HG02763 (cell line): ENCODE measurements around the gene ATG2A.
A peak's percentile ranks its signal among the peaks of the same experiment; 100 is the strongest.

Experiments
- ATAC-seq: cut with Tn5 transposase; IDR thresholded peaks from one replicate; pipeline ENCODE4 v1.9.1; 2021; ENCODE audit warnings: mild to moderate bottlenecking, moderate library complexity; ENCODE audit not compliant: unreplicated experiment

The ATG2A gene

DNA sequence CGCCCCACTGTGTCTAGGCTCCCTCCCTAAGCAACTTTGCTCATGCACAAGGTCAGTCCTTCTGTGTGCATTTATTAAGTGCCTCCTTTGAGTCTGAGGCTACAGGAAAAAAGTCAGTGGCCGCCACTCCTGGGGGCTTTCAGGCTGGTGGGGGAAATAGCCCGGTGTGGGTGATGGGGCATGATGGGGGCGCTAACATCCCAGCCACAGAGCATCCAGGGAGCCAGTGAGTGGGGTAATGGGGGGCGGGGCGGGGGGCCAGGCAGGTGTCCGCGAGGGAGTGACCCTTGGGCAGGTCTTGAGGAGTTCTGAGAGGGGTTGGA lies 28.6 kb downstream of the ATG2A start:
- no peak for ATAC-seq

DNA sequence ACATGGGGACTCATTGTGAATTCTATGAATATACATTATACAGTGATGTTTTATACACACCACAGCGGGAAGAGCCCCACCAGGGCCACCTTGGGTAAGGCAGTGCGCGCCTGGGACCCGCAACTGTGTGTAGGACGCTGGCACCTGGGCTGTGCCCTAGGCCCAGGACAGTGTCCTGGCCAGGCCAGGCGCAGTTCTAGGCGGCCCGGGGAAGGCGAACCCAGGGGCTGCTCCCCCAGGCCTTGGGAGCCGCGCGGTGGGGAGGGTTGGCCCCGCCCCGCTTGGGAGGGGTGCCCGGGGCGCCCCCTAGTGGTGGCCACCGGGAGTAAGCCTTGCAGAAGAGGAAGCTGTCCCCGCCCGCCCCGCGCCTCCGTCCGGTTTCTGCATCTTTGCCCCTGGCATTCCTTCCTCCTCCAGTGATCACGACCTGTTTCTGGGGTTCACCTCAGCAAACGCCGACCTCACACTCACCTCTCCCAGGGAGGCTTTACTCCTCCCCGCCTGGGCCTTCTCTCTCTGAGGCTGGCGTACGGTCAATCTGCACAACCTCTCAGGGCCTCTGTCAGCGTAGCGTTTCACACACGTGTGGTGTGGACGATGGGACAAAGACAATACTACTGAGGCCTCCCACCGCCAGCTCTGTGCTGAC lies 29.1 kb downstream of the ATG2A start:
- peak; percentile 67 for ATAC-seq

DNA sequence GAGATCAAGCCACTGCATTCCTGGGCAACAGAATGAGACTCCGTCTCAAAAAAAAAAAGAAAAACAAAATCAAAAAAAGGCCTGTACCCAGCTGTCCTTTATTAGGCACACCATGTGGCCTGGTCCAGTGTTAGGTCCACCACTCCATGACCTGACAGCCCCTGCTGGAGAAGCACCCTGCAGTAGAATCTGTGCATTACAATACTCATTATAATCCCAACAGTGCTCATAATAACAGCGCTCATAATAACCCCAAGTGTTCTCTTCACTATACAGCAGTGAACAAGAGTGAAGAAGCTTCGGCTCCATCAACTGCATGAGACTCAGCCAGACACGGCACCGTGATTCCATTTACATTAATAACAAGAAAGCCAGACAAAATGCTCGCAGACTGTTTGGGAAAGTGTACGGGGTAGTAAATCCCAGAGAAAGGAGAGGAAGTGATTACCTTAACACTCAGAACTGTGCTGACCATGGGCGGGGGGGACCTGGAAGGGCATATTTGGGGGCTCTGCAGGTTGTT lies 29.7 kb downstream of the ATG2A start:
- ATAC-seq = no peak

DNA sequence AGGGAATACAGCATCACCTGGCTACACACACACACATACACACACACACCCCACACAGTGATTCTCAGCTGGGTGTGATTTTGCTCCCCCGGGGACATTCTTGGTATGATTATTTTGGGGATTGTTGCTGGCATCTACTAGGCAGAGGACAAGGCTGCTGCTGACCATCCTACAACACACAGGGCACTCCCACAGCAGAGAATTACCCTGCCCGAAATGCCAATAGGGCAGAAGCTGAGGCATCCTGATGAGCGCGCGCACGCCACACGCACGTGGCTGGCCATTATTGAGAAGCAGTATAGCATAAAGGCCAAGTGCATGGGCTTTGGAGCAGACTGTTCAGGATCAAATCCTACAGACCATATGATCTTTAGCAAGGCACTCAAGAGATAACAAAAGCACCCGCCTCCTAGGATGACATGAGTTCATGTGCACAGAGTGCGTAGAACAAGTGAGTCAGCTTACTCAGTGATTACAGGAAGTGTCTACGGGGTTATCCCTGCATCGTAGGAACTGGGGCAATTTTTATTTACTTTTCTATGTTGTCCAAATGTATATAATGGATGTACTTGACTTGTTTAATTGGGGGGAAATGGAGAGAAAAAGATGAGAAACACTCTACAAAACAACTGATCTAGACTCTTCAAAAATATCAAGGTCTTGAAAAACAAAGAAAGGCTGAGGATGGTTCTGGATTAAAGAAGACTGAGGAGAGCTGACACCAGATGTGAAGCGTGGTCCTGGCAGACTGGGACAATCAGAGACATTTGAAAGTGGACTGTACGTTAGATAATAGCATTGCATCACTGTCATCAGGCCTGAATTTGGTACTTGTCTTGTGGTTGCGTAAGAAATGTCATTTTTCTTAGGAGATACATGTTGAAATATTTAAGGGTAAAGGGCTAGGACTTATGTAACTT lies 31.4 kb downstream of the ATG2A start:
- no peak for ATAC-seq

DNA sequence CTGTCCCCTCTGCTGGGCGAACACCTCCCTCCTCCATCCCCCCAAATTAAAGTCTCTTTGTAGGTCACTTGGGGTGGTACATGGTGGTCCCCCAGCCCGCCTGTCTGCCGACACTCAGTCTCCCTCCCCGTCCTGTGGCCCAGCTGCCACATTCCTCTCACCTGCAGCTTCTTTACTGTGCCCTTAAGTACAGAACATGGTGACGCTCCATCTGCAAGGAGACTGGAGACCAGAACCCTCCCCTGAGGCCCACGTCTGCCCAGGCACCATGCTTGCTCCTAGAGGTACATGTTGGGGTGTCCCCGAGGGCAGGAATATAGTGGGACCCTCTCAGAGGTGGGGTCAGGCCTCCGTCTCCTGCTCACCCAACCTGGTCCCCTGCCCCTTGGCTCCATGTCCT lies 33.0 kb downstream of the ATG2A start:
- ATAC-seq = no peak

DNA sequence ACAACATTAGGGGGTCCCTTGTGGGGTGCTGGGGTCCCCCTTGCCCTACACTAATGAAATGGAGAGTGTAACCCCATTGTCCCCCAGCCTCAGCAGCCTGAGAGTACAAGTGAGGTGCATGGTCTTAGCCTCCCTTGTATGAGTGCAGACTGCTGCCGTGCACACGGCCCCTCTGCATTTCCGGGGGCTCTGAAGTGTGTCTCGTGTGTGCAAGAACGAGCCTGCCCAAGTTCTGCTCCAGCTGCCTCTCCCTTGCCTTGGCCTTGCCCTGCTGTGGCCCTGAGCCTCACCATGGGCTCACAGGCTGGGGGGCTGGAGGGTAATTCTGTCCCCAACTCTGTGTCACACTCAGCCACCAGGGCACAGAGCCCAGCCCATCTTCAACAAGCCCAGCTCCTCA lies 33.4 kb downstream of the ATG2A start:
- no peak for ATAC-seq

DNA sequence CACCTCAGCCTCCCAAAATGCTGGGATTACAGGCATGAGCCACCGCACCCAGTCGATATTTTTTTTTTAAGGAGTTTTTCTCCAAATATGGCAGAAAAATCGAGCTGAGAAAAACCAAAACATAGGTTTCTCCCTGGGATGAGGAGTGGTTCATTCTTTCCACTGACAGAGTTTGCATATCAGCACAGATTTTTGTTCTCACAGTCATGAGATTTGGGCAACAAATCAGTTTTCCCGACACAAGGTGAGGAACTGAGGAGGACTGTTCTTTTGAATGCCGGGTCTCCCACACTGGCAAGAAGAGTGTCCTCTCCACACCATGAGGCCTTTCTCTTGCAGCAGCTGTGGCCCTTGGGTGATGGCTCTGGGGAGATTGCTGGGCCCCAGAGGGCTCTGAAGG lies 34.8 kb downstream of the ATG2A start:
- ATAC-seq = no peak

DNA sequence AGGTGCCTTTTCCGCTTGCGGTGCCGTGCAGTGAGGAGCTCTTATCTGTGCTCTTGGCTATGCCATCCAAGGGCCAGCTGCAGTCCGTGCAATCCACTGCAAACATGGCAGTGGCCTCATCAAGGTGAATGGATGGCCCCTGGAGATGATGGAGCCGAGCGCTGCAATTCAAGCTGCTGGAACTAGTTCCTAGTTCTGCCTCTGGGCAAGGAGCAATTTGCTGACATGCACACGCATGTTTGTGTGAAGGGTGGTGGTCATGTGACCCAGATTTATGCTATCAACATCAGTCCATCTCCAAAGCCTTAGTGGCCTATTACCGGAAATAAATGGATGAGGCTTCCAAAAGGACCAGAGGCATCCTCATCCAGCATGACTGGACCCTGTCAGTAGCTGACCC lies 35.5 kb downstream of the ATG2A start:
- ATAC-seq = no peak

DNA sequence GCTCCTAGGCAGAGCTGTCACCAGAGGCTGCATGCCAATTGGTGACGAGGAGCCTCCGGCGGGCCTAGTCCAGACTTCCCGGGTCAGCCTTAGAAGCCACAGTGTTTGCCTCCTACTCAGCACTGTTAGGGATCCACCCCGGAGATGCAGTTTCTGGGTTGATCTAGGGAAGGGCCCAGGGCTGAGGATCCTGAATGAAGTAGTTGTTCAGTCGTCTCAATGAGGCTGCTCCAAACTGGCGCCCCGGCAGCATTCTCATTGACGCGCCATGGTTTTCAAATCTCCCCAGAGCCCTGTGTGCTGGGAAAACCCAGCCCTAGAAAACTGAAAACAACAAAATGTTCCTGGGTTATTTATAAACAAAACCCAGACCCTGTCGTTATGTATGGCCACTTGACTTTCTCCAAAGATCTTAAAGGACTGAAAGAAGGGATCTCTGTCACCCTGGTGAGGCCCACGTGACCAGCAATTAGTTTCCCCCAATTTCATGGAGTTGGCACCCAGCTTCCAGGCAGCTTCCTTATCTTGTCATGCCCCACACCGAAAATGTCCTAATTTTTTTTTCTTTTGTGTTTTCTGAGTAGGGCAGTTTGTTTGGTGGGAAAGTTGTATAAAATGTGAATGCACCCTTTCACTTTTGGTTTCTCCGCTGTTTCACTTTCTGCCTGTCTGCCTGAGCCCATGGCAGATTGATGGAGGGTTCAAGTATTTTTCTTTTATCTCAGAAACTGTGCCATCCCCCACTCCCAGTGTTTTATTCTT lies 36.6 kb downstream of the ATG2A start:
- ATAC-seq = no peak

DNA sequence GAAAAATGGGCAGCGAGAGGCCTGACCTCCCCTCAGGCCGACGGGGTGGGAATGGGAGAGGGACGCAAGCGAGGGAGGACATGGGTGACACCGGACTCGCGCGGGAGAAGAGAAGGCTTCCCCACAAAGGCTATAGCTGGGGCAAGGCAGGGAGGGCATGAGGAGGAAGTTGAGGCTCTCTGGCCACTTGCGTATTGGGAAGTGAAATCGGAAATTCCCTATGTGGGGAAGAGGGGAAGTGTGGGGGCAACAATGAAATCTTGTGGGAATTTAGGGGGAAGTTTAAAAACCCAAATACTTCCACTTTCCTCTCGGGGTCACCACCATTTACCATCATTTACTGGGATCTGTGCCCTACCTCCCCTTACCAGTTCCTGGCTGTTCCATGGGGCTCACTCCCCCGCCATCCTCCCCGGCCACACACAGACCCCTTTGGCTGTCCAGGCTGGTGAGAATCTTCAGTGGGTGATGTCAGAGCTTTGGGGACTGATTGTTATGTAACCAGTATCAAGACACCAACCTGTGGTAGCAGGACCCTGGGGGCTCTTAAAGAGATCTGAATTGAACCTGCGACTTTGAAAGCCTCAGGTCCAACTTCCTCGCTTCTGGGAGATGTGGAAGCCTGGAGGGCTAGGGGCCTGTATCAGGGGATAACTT lies 37.6 kb downstream of the ATG2A start:
- ATAC-seq = no peak

DNA sequence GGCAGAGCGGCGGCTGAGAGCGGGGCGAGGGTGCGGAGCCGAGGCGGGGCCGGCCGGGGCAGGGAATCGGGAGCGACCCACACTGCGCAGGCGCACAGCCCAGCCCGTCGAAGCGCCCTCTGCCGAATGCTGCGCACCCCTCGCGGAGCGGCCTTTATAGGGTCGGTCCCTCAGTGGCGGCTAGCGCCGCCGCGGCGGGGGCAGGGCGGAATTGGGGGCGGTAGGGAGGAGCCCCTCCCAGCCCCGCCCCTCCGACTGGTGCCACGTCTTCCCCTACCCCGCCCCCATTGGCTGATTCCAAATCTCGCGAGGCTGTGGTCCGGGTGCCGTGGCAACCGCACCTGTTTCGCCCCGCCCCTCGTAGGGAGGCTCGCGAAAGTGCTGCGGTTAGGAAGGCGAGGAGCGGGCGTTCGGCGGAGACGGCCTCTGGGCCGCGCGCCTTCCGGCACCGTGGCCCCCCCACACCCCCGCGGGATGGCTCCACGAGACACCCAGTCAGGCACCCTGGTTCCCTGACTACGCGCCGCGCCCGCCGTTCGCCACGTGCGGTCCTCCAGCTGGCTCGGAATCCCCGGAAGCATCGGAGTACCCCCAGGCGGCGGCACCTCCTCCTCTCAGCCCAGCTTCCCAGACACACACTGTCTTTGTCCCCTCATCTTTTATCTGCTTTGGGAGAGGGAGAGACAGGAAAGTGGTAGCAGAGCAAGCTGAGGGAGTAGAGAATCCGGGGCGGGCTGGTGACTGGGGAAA lies 38.3 kb downstream of the ATG2A start, which contains the start of gene EHD1:
Gene EHD1 (minus strand): TSS at position 128 of the 750 bp plus-strand sequence. CDS start 157 bp downstream, outside the sequence.
- ATAC-seq = peak; percentile 76

DNA sequence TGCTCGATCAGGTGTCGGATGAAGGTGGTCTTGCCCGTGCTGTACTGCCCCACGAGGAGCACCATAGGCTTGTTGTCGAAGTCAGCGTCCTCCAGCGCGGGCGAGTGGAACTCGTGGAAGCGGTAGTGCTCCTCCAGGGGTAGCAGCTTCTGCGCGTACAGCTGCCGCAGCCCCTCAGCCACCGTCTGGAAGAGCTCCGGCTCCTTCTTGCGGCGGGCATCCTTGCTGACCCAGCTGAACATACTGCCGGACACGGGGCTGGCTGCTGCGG lies 38.9 kb downstream of the ATG2A start:
- no peak for ATAC-seq

DNA sequence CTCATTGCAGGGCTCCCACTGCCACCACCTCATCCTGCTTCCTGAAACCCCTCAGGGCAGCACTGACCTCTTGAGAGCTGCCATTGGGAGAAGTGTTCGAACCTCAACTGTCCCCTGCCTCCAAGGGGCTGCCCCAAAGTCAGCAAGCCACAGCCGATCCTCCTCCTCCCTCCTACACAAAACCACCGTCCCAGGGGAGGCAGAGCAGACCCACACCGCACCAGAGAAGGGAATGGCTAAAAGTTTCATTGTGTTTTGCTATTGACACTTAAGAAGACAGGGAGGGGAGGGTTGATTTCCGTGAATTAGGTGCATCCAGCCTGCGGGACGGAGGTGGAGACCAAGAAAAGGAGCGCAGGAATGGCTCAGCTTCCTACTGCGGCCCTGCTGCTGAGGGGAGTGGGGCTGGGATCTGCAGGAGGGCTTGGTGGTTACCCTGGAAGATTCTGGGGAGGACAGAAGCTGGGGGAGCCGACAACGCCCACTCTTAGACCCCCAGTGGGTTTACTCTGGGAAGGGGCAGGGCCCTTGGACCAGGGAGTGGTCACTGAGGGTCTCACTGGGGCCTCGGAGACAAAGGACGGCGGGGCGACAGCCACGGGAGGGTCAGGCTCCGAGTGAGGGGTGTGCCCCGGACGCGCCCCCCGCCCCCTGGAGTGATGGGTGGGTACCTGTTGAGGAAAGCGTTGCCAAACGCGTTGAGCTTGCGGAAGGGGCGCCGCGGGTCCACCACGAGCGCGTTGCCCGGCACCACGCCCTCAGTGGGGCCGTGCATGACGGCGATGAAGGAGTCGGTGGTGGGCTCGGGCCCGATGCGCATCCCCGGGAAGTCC lies 39.4 kb downstream of the ATG2A start:
- no peak for ATAC-seq

DNA sequence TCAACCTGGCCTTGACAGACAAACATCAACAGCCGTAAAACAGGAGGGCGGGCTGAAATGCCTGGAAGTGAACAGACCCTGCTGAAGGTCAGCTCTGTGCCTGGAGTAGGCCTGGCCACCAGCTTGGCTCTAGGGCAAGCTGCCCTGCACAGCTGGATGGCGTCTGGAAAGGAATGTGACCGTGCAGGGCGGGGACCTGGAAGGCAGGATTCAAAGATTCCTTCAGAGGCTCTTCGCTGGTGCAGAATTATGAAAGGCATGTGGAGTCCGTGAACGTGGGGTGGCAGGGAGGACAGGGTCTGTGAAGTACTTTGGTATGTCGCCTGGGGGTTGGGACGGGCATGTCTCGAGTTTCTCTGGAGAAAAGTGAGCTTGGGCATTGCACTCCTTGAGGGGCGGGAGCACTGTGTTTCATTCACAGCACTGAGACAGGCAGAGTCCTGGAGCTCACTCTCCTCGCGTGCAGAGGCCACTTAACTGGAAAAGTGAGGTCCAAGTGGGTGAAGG lies 40.1 kb downstream of the ATG2A start:
- ATAC-seq = no peak

DNA sequence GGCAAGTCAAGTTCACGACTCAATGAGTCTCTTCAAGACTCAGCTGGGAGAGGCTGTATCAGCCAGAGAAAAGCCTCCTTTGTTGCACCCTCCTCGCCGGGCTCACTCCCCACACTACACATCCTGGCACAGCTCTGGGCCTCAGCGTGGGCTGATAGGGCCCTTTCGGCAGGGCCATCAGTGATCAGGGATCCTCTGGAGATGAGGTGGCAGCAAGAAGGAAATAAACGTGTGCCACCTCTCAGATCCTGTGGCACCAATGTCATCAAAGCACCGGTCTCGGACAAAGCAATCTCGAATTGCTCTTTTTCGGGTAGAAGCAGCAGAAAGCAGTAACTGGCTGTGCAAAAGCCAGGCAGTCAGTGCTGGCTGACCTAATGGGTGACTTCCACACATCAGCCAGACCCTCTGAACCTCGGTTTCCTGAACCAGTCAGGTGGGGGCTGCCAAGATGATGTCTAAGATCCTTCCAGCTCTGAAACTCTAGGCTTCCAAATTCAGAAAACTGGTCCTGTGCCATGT lies 40.7 kb downstream of the ATG2A start:
- ATAC-seq = no peak

DNA sequence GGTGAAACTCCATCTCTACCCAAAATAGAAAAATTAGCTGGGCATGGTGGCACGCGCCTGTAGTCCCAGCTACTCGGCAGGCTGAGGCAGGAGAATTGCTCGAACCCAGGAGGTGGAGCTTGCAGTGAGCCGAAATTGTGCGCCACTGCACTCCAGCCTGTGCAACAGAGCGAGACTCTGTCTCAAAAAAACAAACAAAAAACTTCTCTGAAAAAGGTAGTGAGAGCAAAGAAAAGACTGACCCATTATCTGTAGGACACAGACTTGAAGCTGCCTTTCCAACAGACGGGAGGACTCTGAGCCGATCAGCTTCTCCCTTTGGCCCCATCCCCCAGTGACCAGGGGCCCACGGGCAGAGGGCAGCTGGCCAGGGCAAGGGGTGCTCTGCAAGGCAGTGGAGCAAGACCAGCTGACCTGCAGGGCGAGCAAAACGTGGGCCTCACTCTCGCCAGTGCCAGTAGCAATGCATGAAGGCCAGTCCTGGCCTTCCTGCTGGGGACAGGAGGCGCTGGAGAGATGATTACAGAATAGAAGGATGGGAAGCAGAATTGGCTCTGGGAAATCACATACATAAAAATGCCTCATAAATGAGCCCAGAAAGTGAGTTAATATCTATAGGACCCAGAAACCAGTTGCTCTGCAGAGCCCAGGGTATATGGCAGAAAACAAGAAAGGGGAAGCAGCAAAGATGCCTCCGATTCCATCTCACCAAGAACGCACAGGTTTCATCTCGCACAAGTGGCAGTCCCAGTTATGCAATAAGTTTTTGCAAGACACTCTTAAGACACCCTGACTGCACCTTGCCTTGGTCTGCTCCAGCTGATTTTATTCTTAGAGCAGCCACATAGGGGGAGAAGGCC lies 41.4 kb downstream of the ATG2A start:
- ATAC-seq = no peak

DNA sequence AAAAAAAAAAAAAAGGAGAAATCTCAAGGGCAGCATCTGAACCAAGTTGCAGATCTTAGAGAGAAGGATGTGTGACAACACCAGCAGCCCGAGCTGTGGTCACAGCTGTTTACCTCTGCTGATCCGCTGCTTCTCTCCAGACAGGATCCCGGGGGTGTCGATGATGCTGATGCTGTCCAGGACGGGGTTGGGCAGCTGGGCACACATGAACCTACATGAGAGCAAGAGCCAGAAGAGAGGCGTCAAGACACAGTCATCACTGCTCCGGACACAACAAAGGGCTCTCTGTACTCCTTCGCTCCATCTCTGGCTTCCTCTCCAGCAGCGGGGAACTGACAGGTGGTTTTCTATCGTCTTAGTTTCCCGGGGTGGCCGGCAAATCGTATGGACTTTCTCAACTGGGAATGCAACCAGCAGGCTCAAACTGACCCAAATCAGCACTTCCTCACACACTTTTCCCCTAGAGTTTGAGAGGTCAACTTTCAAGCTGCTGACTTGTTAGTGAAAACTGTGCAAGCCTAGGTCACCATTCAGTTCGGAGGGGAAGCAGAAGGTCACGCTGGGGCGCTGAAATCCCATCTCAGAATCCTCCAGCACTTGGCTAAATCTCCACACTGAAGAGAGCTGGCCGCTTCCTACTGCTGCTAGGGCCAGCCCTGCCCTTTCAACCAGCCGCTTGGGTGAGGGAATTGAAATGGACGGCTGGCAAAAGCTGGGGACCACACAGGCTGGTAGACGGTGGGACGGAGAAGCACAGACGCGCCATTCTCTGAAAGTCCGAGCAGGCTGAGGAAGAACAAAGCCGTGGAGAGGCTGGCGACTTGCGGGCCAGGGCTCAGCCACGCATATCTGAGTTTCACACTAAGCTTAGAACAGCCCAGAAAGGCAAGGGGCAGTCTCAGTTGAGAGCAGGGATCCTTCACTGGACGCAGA lies 42.4 kb downstream of the ATG2A start:
- no peak for ATAC-seq
